Ishikawa (cell line): ENCODE measurements around the gene FAXDC2.

Experiments
- CEBPB ChIP-seq: IDR thresholded peaks from 2 replicates; pipeline ENCODE4 v1.6.1; 2012
- CREB1 ChIP-seq: IDR thresholded peaks from 2 replicates; pipeline ENCODE4 v1.6.1; 2012; ENCODE audit warnings: low read depth
- EGR1 ChIP-seq: IDR thresholded peaks from 2 replicates; pipeline ENCODE4 v1.6.1; 2012
- EP300 ChIP-seq: IDR thresholded peaks from 2 replicates; pipeline ENCODE4 v1.6.1; 2012; ENCODE audit warnings: borderline replicate concordance
- FOXM1 ChIP-seq: IDR thresholded peaks from 2 replicates; pipeline ENCODE4 v1.6.1; 2012; ENCODE audit warnings: low read depth, borderline replicate concordance
- MAX ChIP-seq: IDR thresholded peaks from 2 replicates; pipeline ENCODE4 v1.6.1; 2012
- NFIC ChIP-seq: IDR thresholded peaks from 2 replicates; pipeline ENCODE4 v1.6.1; 2012
- RAD21 ChIP-seq: IDR thresholded peaks from 2 replicates; pipeline ENCODE4 v1.6.1; 2012; ENCODE audit warnings: low read depth
- REST ChIP-seq: IDR thresholded peaks from 2 replicates; pipeline ENCODE4 v1.6.1; 2012; ENCODE audit warnings: low read depth, mild to moderate bottlenecking
- TAF1 ChIP-seq: IDR thresholded peaks from 2 replicates; pipeline ENCODE4 v1.6.1; 2012; ENCODE audit warnings: low read depth, mild to moderate bottlenecking
- TCF12 ChIP-seq: IDR thresholded peaks from 2 replicates; pipeline ENCODE4 v1.6.1; 2012; ENCODE audit warnings: low read depth
- TEAD4 ChIP-seq: IDR thresholded peaks from 2 replicates; pipeline ENCODE4 v1.6.1; 2012
- YY1 ChIP-seq: IDR thresholded peaks from 2 replicates; pipeline ENCODE4 v1.6.1; 2012; ENCODE audit warnings: low read depth
- ZBTB7A ChIP-seq: IDR thresholded peaks from 2 replicates; pipeline ENCODE4 v1.6.1; 2012; ENCODE audit warnings: low read depth

GRCh38 chr5:154860765-154861164 is 10.4 kb upstream of the FAXDC2 start:
- TF ChIP-seq TAF1 (no peak), ZBTB7A (no peak), RAD21 (no peak), CREB1 (no peak), EP300 (no peak), YY1 (no peak), EGR1 (no peak), REST (no peak), MAX (no peak), TEAD4 (no peak), FOXM1 (no peak), NFIC (no peak), TCF12 (no peak), CEBPB (no peak)
